Kidney epithelial cell (primary cell): ENCODE results near the gene CHI3L1. TPM values are rescaled to one million over a fixed set of nuclear protein-coding genes. Genes with fewer than 3 reads are reported as not detected.

Experiments
- DNase-seq: peaks from one replicate; pipeline ENCODE4 v3.0.0-alpha.2; 2010; ENCODE audit warnings: low read depth
- H3K27me3 ChIP-seq: 2 replicates; pipeline ENCODE4 v1.6.0; 2011; ENCODE audit warnings: low read length; ENCODE audit not compliant: control insufficient read depth, insufficient read depth
- H3K36me3 ChIP-seq: 2 replicates; pipeline ENCODE4 v1.5.1; 2011; ENCODE audit warnings: low read length; ENCODE audit not compliant: control insufficient read depth, insufficient read depth
- H3K4me3 ChIP-seq: 2 replicates; pipeline ENCODE4 v1.5.1; 2011; ENCODE audit warnings: low read depth, mild to moderate bottlenecking, control low read depth, low read length
- CTCF ChIP-seq: IDR thresholded peaks from 2 replicates; pipeline ENCODE4 v1.5.1; 2011; ENCODE audit warnings: mild to moderate bottlenecking, moderate library complexity, low read length, control low read depth, inconsistent platforms; ENCODE audit not compliant: insufficient read depth, poor library complexity, severe bottlenecking
- total RNA-seq: library from RNA; depleted of rRNA; stranded (reverse); fragments of >200 nt; gene quantifications from 2 replicates; pipeline ENCODE4 v1.2.3, GENCODE V29; 2015

CHI3L1 gene
- total RNA-seq, 1 donor from 2014 or later, result 1.5 TPM

- DNase-seq, result no peak
- no peaks in the 10 kb centered on the region for H3K36me3 ChIP-seq
- no peaks in the 10 kb centered on the region for H3K27me3 ChIP-seq
- H3K4me3 ChIP-seq, result no peak overlapping the region
- no peak for TF ChIP-seq CTCF
These were observed 45.6 kb downstream of the CHI3L1 start for GRCh38 chr1:203140743-203141520.

- no peak overlapping the region for H3K4me3 ChIP-seq
- no peak for DNase-seq
- no peaks in the 10 kb centered on the region for H3K27me3 ChIP-seq
- TF ChIP-seq CTCF, result no peak
- H3K36me3 ChIP-seq, result no peaks in the 10 kb centered on the region
These were observed 46.5 kb downstream of the CHI3L1 start for GRCh38 chr1:203139976-203140475.

GRCh38 chr1:203138066-203138465 lies 48.4 kb downstream of the CHI3L1 start:
- no peak for DNase-seq
- no peak for TF ChIP-seq CTCF
- H3K4me3 ChIP-seq, result no peak overlapping the region
- H3K36me3 ChIP-seq, result no peaks in the 10 kb centered on the region
- no peaks in the 10 kb centered on the region for H3K27me3 ChIP-seq

- DNase-seq, result no peak
- Histone ChIP-seq H3K27me3 (no peaks in the 10 kb centered on the region), H3K4me3 (no peak overlapping the region), H3K36me3 (no peaks in the 10 kb centered on the region)
- no peak for TF ChIP-seq CTCF
These were observed 49.2 kb downstream of the CHI3L1 start for GRCh38 chr1:203137324-203137723.

GRCh38 chr1:203136409-203137042 lies 50.0 kb downstream of the CHI3L1 start:
- DNase-seq, result no peak
- Histone ChIP-seq H3K4me3 (no peak overlapping the region), H3K36me3 (no peaks in the 10 kb centered on the region), H3K27me3 (no peaks in the 10 kb centered on the region)
- TF ChIP-seq CTCF, result no peak
